HT-29 (cell line): ENCODE measurements around the gene CLIC4. TPM values are rescaled to one million over a fixed set of nuclear protein-coding genes. Genes with fewer than 3 reads are reported as not detected.
"Not testable (repeated sequence)": the region's sequence is repeated elsewhere in the genome, so short reads cannot be mapped to it uniquely, and the experiment has no call there.

Experiments used
- DNase-seq: peaks from one replicate; pipeline ENCODE4 v3.0.0-alpha.2; 2015; ENCODE audit warnings: low spot score
- total RNA-seq: library from RNA; depleted of rRNA; stranded (reverse); fragments of >200 nt; shearing (Covaris generic); gene quantifications from 2 replicates; pipeline ENCODE4 v1.2.3, GENCODE V29; 2014

CLIC4 gene
- total RNA-seq, 1 experiment from 2014 or later, result 22.5 TPM

DNA sequence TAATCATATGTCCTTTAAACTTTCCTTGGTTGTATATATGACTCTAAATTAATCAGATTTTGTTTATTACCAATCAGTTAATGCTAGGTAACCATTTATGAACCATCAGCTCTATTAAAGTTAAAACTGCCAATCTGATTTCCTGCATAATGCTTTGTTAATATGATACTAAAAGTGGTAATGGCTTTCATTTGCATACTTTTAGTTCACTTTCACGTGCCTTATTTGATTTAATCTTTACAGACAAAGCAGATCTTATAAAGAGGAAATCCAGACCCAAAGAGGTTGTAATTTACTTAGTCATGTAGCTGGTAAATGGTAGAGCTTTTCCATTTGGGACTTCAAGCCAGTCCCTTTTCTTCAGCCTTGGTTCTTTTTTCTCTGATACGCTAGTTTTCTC is 61.3 kb downstream of the CLIC4 start:
- DNase-seq, result no peak

DNA sequence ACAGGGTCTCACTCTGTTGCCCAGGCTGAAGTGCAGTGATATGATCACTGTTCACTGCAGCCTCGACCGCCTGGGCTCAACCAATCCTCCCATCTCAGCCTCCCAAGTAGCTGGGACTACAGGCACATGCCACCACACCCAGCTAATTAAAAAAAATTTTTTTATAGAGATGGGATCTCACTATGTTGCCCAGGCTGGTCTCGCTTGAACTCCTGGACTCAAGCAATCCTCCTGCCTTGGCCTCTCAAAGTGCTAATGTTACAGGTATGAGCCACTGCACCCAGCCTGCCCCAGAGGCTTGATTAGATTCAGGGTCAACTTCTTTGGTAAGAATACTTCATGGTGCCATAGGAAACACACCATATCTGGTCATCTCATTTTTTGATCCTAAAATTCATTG is 66.2 kb downstream of the CLIC4 start:
- DNase-seq, result not testable (repeated sequence)

DNA sequence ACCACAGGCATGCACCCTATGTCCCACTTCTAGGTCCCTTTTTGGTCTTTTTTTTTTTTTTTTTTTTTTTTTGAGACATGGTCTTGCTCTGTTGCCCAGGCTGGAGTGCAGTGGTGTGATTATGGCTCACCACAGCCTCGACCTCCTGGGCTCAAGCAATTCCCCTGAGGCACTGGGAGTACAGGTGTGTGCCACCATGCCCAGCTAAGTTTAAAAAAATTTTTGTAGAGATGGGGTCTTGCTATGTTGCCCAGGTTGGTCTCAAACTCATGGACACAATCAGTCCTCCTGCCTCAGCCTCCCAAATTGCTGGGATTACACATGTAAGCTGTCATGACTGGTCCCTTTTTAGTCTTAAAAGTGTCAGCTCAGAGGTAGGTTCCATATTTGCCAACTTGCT is 75.0 kb downstream of the CLIC4 start:
- not testable (repeated sequence) for DNase-seq

DNA sequence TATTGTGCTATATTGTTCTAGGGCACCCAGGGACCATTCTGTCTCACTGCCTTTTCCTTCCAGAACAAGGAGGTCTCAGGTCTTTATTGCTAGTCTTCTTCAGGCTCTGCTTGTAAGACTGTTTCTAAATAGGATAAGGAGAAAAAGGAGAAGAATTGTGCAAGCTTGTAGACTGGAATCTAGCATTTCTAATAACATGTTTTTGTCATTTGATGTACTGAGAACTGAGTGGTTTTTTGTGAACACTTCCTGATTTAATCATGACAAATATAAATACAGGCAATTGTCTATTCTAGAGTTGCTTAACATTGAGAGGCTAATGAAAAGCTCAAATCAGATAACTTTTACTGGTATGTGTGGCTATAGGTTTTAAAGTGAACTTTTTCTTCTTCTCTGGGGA is 77.6 kb downstream of the CLIC4 start:
- DNase-seq, result no peak

DNA sequence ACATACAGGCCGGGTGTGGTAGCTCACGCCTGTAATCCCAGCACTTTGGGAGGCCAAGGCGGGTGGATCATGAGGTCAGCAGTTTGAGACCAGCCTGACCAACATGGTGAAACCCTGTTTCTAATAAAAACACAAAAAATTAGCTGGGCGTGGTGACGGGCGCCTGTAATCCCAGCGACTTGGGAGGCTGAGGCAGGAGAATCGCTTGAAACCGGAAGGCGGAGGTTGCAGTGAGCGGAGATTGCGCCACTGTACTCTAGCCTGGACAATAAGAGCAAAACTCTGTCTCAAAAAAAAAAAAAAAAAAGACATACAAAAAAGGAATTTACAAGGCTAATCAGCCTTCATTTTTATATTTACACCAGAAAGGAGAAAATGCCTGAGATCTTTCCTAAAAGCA is 78.2 kb downstream of the CLIC4 start:
- DNase-seq, result not testable (repeated sequence)

DNA sequence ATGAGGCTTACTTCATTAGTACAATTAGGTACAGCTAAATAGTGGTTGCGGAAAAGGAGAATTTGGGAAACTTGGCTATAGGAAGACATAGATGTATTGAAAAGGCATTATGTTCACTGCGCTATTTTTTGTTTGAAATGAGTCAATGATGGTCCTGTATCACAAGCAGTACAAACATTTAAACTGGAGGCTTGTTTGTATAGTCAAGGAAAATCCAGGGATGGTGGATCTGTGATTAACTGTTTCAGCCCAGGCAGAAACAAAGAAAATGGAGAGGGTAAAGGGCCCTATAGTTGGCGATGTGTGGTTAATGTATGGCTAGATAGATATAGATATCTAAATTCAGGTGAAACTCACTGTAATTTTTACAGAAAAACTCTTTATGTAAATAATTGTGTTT is 79.9 kb downstream of the CLIC4 start:
- DNase-seq, result no peak

DNA sequence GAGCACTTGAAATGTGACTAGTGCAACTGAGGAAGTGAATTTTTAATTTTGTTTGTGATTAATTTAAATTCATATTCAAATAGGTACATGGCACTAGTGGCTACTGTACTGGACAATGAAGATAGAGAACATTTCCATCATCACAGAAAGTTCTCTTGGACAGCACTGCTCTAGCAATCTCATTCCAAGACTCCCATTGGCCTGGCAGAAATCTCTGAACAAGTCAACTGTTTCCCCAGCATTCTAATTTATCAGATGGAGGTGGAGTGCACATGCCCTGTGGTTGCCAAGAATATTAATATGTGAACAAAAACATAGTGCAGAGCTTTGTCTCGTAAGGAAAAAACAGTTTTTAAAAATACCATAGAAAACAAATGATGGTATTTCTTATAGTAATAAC is 81.3 kb downstream of the CLIC4 start:
- no peak for DNase-seq

DNA sequence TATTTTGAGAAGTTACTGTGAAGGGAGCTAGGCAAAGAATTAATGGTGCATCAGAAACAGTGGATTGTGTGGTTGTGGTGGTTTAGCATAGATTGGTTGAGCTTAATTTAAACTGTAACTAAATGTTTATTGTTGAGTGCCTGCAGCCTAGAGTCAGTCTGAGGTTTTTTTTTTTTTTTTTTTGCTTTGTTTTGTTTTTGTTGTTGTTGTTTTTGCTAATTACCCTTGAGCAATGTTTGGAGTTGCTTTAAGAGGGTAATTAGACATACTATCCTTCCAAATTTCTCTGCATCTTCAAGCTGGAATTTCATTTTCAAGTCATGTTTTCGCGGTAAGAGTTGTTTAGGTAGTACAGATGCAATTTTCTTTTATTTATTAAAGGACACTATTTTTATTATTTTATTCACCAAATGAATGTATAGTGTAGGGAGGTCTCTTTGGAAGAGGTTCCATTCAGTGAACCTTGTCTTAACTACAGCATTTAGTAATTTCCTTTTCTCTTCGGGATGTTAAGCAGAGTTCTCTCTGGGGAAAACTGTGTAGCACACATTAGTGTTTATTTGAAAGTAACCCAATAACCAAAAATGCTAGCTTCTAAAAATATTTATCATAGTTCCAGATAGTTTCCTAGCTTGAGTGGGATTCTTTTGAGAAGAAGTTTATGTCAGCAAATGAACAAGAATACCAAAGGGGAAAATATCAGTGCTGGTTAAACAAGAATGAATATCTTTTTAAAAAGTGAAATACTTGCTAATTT is 82.3 kb downstream of the CLIC4 start:
- DNase-seq, result no peak

DNA sequence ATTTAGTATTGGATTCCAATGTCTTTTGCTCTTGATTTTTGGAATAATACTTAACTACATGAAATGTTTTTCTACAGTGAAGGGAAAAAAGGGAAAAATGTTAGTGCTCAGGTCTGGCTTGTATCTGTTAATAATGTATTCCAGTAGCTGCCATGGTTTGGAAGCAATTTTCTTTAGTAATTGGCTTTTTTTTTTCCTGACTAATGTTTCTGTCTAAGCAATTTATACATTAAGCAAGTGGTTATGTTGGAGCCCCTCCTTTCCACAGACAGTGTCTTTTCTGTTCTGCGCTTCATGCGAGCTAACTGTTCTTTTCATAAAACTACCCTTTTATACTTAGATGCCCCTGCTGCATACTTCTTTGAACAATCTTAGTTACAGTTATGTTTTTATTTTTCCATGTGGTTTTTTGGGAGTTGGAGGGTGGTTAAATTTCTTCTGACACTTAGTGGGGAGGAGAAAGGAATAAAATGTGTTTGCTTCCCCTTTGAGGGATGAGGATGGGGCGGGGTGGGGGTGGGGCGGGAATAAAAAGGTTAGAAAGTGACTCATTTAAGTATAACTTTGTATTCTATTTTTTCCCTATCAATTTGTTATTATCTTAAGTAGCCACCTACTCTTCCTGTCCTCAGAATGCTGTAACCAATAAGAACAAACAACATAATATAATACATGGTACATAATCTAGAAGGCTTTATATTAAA is 83.1 kb downstream of the CLIC4 start:
- DNase-seq, result peak; percentile 22

DNA sequence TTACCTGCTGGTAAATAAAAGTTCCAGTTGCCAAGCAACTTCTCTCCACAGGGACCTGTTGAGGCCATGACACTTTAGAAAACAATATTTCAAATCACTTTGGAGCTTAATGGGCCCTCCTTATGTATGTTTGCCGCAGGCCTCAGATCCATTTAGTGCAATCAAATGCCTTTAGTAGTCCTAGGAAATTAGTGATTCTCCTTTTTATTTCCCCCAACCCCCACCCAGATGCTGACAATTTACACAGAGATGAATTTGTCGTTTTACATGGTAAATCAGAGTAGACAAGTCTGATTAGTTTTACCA is 83.6 kb downstream of the CLIC4 start:
- no peak for DNase-seq

DNA sequence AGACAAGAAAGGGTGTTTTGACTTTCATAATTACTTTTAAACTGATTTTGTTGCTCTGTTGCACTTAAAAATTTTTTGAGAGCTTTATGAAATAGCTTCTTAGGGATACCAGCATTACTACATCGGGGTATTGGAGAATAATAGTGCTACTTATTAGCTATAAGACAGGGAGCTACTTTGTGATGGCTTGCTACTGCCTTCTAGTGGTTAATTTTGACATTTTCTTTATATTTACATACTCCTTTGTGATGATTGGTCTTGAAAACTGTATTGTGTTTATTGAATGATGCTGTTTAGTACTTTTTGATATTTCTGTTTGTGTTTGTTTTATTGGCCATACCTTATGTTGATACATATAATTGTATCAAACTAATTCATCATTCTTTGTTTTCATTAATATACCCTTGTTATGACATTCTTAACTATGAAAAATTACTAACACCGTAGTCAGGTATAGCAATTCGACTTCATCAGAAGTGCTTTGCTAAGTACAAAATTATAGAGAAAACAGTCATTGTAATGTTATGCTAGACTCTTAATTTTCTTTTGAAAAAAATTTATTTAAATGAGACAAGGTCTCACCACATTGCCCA is 85.5 kb downstream of the CLIC4 start:
- DNase-seq, result peak; percentile 80

DNA sequence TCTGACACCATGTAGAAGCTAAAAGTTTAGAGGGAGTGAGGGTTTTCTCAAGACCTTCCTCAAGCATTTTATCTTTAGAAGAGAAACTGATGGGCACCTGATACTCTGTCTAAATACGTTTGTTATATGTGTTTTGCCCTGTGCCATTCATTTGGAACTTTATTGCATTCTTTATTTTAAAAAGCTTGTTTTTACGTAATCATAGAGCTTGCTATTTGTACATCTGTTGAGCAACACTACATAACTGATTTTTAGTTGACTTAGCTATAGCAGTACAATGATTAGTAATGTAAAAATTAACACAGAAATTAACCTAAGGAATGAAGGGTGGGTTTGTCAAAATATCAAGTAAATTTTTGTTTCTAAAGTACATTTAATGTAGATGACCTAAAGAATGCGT is 96.3 kb downstream of the CLIC4 start:
- DNase-seq, result no peak

DNA sequence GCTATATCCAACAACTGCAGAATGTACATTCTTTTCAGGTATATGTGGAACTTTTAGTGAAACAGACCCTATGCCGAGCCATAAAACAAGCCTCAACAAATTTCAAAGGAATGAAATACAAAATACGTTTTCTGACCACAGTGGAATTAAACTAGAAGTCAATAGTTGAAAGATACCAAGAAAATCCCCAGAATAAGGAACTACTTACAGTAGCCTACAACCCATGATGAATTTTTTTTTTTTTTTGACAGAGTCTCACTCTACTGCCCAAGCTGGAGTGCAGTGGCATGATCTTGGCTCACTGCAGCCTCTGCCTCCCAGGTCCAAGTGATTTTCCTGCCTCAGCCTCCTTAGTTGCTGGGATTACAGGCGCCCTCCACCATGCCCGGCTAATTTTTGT is 101.4 kb downstream of the CLIC4 start:
- no peak for DNase-seq

DNA sequence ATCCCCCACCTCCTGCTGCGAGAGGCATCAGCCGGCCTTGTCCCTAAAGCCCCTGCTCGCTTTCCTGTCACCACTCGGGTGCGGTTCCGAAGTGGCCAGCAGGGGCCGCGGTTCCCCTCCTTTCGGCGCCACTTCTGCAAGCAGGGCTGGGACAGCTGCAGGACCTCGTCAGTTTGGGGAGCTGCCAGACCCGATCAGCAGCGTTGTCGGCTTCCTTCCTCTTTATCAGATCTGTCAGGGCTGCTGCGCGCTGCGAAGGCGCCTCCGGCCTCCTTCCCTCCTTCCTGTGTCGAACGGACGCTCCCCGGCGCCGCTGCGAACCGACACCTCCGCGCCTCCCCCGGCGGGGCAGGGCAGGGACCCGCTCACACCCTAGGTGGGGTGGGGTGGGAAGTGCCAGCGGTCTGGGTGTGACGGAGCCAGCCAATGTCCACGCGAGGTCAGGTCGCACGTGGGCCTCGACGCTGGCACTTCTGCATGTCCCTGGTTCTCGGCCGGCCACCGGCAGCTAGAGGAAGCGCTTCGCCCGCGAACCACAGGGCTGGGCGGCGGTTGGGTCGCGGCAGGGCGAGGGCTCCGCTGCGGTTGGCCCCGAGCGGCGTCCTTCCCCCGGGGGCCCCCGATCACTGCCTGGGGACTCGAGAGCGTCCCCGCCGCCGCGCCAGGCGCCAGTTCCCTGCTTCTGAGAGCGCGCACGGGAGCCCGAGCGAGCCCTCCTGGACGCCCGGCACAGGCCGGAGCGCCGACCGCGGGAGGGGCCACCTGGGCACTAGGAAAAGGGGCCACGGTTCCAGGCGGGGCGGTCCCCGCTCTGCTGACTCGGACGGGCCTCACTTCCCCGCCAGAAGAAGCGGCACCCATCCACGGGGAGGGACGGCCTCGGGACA is 103.0 kb downstream of the CLIC4 start:
- DNase-seq, result peak; percentile 86

DNA sequence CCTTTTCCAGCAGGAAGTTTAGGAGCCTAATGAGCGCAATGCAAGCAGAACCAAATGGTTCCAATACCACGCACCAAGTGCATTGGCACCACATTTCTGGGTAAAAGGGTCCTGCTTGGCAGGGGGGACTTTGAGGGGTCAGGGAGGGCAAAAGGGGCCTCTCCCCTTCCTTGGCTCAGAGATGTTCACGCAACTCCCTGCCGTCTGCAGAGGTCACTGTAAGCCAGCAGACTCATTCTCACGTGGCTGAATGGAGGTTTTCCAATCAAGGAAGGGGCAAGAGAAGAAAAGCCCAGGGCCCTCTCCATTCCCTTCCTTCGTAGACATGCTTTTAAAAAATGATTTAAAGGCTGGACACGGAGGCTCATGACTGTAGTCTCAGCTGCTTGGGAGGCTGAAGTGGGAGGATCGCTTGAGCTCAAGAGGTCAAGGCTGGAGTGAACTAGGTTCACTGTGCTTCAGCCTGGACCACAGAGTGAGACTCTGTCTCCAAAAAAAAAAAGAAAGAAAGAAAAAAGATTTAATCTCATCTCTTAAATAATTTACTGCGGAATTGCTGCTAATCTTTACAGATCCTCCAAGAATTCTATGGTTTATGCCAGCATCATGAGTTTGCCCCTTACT is 104.5 kb downstream of the CLIC4 start:
- DNase-seq, result peak; percentile 15

DNA sequence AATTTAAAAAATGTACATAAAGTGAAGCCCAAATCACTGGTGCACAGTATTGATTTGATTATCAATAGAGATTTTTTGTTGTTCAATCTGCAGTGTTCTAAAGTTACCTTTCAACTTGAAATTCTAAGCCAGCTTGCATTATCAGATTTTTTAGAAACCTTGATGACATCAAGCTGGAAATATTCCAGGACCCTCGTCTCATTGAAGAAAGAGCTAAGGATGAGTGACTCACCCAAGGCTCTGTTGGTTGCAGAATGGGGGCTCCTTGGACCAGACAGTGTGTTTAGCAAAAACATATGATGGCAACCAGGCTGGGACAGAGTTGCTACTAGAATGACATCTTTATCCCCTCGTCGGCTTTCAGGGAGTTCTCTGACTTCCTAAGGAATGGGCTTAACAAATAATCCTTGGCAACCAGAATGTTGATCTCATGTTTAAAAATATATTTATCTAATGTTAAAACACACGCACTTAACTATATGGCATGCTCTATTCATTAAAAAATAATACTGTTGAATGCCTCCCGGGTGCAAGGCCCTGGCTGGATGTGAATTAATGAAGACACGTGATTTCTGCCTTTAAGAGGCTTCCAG is 105.2 kb downstream of the CLIC4 start:
- no peak for DNase-seq

DNA sequence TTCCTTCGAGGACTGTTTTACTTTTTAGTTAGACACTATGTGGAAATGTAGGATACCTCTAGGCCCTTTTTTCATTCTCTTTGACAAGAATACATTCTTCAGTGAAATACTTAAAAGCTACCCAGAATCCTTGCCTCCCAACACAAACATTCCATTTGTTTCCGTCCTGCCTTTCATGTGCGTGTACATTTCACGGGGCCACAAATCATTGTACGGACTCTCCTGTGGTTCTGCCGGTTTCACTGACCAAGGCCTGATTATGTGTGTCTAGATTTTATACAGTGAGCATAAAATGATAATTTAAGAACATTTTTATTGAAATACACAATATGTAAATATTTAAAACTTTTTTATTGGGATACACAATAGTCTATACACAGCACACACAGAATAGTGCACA is 108.4 kb downstream of the CLIC4 start:
- no peak for DNase-seq

DNA sequence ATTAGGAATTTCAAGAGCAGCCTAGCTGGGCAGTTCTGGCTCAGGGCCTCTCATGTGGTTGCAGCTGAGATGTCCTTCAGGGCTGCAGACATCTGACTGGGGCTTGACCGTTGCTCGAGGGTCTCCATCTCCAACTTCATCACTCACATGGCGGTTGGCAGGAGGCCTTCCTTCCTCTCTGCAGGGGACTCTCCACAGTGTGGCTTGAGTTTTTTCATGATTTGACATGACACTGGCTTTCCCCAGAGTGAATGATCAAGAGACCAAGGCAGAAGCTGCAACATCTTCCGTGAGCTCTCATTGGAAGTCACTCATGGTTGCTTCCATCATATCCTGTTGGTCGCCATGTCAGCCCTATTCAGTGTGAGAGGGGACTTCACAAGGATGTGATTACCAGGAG is 110.2 kb downstream of the CLIC4 start:
- DNase-seq, result no peak

DNA sequence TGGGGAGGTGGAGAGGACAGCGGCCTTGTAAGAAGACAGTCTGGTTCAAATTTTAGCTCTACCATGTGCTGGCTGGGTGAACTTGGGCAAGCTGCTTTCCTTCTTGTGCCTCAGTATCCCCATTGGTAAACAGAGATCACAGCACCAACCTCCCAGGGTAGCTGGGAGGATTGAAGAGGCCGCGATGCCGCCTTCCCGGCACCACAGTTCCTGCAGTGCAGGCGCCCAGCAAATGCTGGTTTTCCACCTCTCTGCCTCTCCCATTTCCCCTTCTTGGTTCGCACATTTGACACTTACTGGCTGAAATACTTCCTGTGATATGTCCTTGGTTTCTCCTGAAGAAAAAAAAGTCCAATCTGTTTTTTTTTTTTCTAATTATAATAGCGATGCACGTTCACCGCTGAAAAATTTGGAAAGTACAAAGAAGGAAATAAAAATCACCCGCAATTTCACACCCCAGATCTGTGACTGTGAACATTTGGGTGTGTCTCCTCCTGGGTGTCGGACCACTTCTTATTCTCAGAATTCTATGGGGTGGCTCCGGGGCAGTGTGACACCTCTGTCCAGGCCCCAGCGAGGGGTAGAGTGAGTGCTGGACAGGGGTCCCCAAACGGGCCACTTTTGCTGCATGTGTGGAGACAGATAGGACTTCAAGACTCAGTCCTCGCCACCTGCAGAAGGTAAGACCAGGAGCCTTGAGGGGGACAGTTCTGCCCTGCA is 111.7 kb downstream of the CLIC4 start:
- no peak for DNase-seq

DNA sequence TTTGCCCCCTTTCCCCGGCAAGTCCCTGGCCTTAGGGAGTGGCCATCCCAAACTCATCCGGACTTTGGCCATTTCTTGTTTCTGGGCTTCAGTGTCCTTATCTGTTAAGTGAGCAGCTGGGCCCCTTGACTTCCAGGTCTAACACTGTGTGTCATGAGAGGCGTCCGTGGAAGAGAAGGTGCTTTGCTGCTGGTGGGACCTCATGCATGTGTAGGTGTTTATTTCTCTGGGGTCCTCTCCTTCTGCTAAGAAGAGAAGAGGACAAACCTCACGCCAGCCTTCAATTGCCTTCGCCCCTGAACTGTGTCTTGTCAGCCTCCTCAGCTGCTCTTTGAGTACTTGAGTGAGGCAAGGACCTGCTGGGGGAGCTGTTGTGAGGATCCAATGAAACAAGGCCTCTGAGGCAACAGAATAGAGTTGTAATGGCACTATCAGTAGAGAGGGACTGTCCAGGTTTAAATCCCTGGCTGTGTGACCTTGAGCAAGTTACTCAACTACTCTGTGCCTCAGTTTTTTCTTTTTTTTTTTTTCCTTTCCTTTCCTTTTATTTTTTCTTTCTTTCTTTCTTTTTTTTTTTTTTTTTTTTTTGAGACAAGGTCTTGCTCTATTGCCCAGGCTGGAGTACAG is 112.4 kb downstream of the CLIC4 start:
- no peak for DNase-seq
